ENCODE results near the gene SLC6A4. TPM values are rescaled to one million over a fixed set of nuclear protein-coding genes. Genes with fewer than 3 reads are reported as not detected.

SLC6A4 gene
- polyA plus RNA-seq, 3 donors, result not detected

GRCh38 chr17:30187573-30187972 lies 47.9 kb downstream of the SLC6A4 start:
- H3K36me3 ChIP-seq (replicated peaks in 1 of 2; ENCODE audit: control insufficient read depth in 1 of 2, insufficient read depth in 2 of 2, low read length in 2 of 2), result peaks cover 43 to 45% of the 10 kb centered on the region in 2 donors
- no peak overlapping the region for H3K9ac ChIP-seq (ENCODE audit: insufficient read depth, low read length, poor library complexity, severe bottlenecking)
- peaks cover 27 to 34% of the 10 kb centered on the region in 2 donors for H3K36me3 Mint-ChIP-seq
- H3K4me1 ChIP-seq (ENCODE audit: control insufficient read depth in 1 of 2, insufficient read depth in 2 of 2, low read length in 2 of 2), result no peaks in the 10 kb centered on the region
- TF ChIP-seq CTCF (IDR thresholded peaks at IDR 0.05), result no peak
- H3K27ac ChIP-seq (ENCODE audit: low read depth in 1 of 2, low read length in 2 of 2), result no peak overlapping the region
- WGBS (ENCODE audit: insufficient coverage), result no CpG with 5 or more reads among the region's 2 CpGs
- H3K79me2 ChIP-seq (ENCODE audit: insufficient read depth, low read length), result no peaks in the 10 kb centered on the region
- peaks cover 5 to 9% (median 7%) of the 10 kb centered on the region in 3 donors for H3K27me3 Mint-ChIP-seq (ENCODE audit: low read depth in 3 of 3)
- intact Hi-C loops (cut with micrococcal nuclease), result loop anchor here in 1 of 2 donors (10.0 kb wide), 1 partner anchor 57 kb away; no protein-coding TSS in a partner anchor
- no peak overlapping the region for H3K4me2 ChIP-seq (replicated peaks; ENCODE audit: extremely low read depth, low read length, poor library complexity, severe bottlenecking)
- H2AFZ ChIP-seq (ENCODE audit: insufficient read depth, low read depth, low read length, poor library complexity, severe bottlenecking), result no peak overlapping the region
- peaks cover 0 to 2% (median 0%) of the 10 kb centered on the region in 7 donors for H3K9me3 Mint-ChIP-seq
- H4K20me1 ChIP-seq (ENCODE audit: insufficient read depth, low read length), result no peaks in the 10 kb centered on the region
- no peaks in the 10 kb centered on the region for H3K4me1 Mint-ChIP-seq
- peak overlapping the region in 1 of 7 donors; percentile 30 for H3K27ac Mint-ChIP-seq
- peak in 1 of 3 donors; percentile 39 for DNase-seq
- peaks cover 0 to 2% of the 10 kb centered on the region in 2 donors for H3K27me3 ChIP-seq (ENCODE audit: control insufficient read depth in 2 of 2, insufficient read depth in 2 of 2, low read length in 2 of 2)
- no peaks in the 10 kb centered on the region for H3K9me3 ChIP-seq (replicated peaks in 1 of 2; ENCODE audit: control insufficient read depth in 1 of 2, insufficient read depth in 1 of 2, low read length in 2 of 2)
- no peak overlapping the region for H3K4me3 ChIP-seq (replicated peaks in 1 of 3; ENCODE audit: low read depth in 2 of 3, low read length in 3 of 3)
- H3K4me3 Mint-ChIP-seq, result no peak overlapping the region

GRCh38 chr17:30186761-30187160 lies 48.7 kb downstream of the SLC6A4 start:
- no peak for TF ChIP-seq CTCF (IDR thresholded peaks at IDR 0.05)
- Histone ChIP-seq H3K27me3 (ENCODE audit: control insufficient read depth in 2 of 2, insufficient read depth in 2 of 2, low read length in 2 of 2) (no peaks in the 10 kb centered on the region), H3K4me3 (replicated peaks in 1 of 3; ENCODE audit: low read depth in 2 of 3, low read length in 3 of 3) (no peak overlapping the region), H3K4me2 (replicated peaks; ENCODE audit: extremely low read depth, low read length, poor library complexity, severe bottlenecking) (no peak overlapping the region), H3K9ac (ENCODE audit: insufficient read depth, low read length, poor library complexity, severe bottlenecking) (no peak overlapping the region), H3K9me3 (replicated peaks in 1 of 2; ENCODE audit: control insufficient read depth in 1 of 2, insufficient read depth in 1 of 2, low read length in 2 of 2) (no peaks in the 10 kb centered on the region), H3K4me1 (ENCODE audit: control insufficient read depth in 1 of 2, insufficient read depth in 2 of 2, low read length in 2 of 2) (no peaks in the 10 kb centered on the region), H2AFZ (ENCODE audit: insufficient read depth, low read depth, low read length, poor library complexity, severe bottlenecking) (no peak overlapping the region), H3K79me2 (ENCODE audit: insufficient read depth, low read length) (no peaks in the 10 kb centered on the region), H3K27ac (ENCODE audit: low read depth in 1 of 2, low read length in 2 of 2) (no peak overlapping the region), H3K36me3 (replicated peaks in 1 of 2; ENCODE audit: control insufficient read depth in 1 of 2, insufficient read depth in 2 of 2, low read length in 2 of 2) (peaks cover 50 to 53% of the 10 kb centered on the region in 2 donors), H4K20me1 (ENCODE audit: insufficient read depth, low read length) (no peaks in the 10 kb centered on the region)
- Mint-ChIP-seq H3K27me3 (ENCODE audit: low read depth in 3 of 3) (peaks cover 0 to 4% (median under 1%) of the 10 kb centered on the region in 3 donors), H3K36me3 (peaks cover 29 to 42% of the 10 kb centered on the region in 2 donors), H3K4me1 (no peaks in the 10 kb centered on the region), H3K9me3 (peaks cover 0 to 2% (median 0%) of the 10 kb centered on the region in 7 donors), H3K27ac (no peak overlapping the region), H3K4me3 (no peak overlapping the region)
- no CpG with 5 or more reads among the region's 1 CpG for WGBS (ENCODE audit: insufficient coverage)
- DNase-seq, result no peak
- intact Hi-C loops (cut with micrococcal nuclease), result loop anchor here in 1 of 2 donors (10.0 kb wide), 1 partner anchor 58 kb away; no protein-coding TSS in a partner anchor

Measured in CD14-positive monocyte (primary cell).